Neural progenitor cell (in vitro differentiated cells): Measurements from ENCODE around the gene ZNF747.

Experiments used
- CTCF ChIP-seq: fragments of 200-600 bp; sonication (generic); IDR thresholded peaks from 2 replicates; pipeline ENCODE4 v1.5.1; 2017; ENCODE audit warnings: antibody characterized with exemption, mild to moderate bottlenecking
- EZH2 ChIP-seq: fragments of 200-600 bp; sonication (generic); IDR thresholded peaks from 2 replicates; pipeline ENCODE4 v1.6.1; 2017; ENCODE audit warnings: antibody characterized with exemption, mild to moderate bottlenecking, moderate library complexity
- EZH2phosphoT487 ChIP-seq: fragments of 200-600 bp; sonication (generic); IDR thresholded peaks from 2 replicates; pipeline ENCODE4 v1.6.1; 2017; ENCODE audit warnings: antibody characterized with exemption

GRCh38 chr16:30535106-30535776, 583 bp upstream of the ZNF747 start:
- no peak for TF ChIP-seq CTCF
- no peak for TF ChIP-seq EZH2
- no peak for TF ChIP-seq EZH2phosphoT487
